HG02571 (cell line): Measurements from ENCODE around the gene LALBA.
"Not testable (repeated sequence)": the region's sequence is repeated elsewhere in the genome, so short reads cannot be mapped to it uniquely, and the experiment has no call there.

Experiments used
- ATAC-seq: cut with Tn5 transposase; IDR thresholded peaks from one replicate; pipeline ENCODE4 v1.9.1; 2021; ENCODE audit warnings: mild to moderate bottlenecking, moderate library complexity; ENCODE audit not compliant: unreplicated experiment

LALBA gene

DNA sequence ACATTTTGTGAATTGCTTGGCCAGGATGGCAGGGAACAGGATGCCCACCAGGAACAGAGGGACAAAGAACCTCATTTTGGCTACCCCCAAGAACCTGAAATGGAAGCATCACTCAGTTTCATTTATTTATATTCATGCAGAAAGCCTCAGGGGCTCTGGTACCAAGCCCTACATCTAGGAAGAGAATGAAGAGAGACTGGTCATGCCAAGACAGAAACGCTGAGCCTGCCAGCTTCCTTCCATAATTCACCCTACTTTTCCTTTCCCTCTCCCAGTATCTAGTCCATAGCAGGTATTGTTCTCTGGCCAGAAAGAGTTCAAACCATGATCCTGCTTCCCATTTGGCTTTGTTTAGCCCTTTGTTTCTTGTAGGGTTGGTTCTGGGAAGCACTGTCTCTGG lies at the start of gene LALBA:
TSS of gene LALBA (minus strand) at position 101 of the 400 bp plus-strand sequence. CDS start at position 75, 26 bp downstream.
- ATAC-seq, result no peak

GRCh38 chr12:48618541-48618940 lies 48.7 kb upstream of the LALBA start:
- peak; percentile 62 for ATAC-seq

GRCh38 chr12:48615681-48616080 lies 45.8 kb upstream of the LALBA start:
- ATAC-seq, result no peak

- no peak for ATAC-seq
These were observed 43.5 kb upstream of the LALBA start for GRCh38 chr12:48613321-48613720.

DNA sequence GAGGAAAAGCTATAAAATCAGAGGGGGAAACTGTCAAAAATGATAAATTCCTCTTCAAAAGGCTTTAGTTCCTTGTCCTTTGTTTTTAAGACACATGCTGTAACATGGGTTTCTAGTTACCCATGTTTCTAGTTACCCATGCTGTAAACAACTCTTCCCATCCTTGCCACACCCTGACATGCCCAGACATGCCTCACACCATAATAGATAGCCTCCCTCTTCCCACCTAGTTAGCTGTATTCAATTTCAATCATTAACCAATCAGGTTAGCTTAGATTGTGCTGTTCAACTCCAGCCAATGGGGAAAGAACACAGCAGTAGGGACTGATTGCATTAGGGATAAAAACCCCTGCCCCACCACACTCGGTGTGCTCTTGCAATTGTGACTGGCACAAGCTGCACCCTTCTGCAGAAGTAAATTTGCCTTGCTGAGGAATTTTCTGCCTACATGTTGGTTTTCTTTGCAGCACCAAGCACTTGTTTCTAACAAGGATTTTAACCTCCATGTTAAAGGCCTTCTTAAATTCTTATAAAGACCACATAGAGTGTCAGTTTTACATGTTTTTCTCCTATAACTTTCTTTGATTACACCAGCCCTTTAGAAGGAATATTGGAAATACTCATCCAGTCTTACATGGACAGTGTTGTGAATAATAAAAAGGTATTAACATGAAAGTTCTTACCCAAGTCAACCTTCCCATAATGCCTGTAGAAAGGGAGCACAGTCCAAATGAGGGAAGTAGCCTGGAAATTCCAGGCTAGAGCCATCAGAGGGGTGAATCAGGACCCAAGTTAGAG lies 32.5 kb upstream of the LALBA start:
- no peak for ATAC-seq

DNA sequence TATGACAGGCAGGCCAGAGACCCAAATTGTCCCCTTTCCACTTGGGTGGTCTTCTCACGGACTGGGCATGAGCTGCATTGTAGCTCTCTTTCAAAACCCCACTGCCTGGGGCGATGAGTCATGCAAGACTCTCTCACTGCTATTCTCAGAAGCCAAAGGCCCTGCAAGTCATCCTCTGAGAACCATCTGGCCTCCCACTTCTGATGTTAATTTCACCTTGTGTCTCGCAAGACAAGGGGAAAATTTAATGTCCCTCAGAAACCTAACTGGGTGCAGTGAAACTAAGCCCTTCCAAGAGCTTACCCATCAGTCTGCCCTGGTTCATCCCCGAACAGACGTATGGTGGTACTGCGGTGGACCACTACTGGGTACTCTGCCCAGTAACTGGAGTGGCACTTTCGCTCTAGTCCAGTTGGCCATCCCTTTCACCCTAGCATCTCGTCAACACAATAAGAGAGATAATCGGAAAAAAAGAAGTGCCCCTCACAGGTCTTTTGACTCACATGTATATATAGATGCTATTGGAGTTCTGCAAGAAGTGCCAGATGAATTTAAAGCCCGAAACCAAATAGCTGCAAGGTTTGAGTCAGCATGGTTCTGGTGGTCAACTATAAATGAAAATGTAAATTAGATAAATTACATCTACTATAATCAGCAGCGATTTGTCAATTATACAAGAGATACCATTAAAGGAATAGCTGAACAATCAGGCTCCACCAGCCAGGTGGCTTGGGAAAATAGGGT lies 31.3 kb upstream of the LALBA start:
- peak; percentile 81 for ATAC-seq

DNA sequence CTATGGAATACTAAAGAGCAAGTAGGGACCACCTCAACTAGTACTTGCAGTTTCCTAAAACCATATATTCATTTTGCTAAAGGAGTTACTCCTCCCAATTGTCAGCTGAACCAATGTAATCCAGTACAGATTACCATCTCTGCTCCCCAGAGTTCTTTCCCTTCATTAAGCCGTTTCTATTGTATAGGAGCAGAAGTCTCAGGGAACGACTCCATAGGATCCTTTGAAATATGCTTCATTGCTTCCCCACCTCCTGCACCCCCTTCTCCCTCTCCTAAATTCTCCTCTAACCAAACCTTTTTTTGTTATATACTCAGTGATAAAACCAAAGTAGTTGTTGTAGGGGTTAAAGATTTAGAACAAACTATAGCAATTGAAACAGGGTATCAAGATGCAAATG lies 30.7 kb upstream of the LALBA start:
- no peak for ATAC-seq

DNA sequence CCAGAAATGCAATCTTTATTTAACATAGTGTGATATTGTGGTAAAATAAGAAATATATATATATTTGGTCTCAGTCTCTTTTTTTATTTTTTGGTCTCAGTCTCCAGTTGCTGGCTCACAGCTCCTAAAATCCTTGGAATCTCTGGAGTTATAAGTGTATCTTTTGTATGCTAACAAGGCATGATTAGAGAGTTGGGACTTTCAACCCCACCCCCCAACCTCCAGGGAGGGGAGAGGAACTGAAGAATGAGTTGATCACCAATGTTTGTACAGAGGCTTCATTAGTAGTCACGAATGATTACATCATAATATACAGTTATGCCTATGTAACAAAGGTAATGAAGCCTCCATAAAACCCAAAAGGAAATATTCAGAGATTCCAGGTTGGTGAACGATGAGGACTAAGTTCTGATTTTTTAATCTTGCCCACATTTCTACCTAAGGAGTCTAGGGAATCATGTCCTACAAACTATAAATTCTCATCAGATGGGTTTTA lies 22.8 kb upstream of the LALBA start:
- ATAC-seq, result no peak

DNA sequence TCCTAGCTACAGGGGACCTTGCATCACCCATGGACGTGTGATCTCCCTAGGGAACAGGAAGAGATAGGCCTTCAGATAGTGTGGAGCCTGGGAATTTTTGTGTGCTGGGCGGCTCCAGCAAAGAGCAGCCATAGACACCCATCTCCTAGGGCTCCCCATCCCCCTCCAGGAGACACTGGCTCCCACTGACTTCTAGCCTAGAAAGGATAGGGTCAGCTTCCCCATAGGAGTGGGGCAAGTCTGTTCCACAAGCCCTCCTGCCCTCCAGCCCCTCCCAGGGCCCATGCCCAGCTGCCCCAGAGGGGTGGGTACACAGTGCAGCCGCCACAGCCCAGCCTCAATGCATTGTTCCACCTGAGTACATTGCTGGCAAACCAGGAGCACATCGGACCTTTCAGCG lies 16.5 kb upstream of the LALBA start:
- no peak for ATAC-seq

DNA sequence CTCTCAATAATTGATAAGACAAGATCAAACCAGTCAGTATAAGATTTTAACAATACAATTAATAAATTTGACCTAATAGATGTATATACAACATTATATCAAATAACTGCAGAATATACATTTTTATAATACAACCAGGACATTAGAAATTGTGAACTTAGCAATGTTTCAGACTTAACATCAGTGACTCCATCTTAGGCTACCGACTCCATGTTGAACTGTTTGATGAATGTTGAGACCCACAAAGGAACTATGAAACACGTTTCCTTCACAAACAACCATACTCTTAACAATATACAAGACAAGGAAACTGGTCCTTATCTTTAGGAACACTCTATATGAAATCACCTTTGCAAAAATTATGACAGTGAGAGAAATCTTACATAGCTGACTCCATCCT lies 13.9 kb upstream of the LALBA start:
- ATAC-seq, result no peak

DNA sequence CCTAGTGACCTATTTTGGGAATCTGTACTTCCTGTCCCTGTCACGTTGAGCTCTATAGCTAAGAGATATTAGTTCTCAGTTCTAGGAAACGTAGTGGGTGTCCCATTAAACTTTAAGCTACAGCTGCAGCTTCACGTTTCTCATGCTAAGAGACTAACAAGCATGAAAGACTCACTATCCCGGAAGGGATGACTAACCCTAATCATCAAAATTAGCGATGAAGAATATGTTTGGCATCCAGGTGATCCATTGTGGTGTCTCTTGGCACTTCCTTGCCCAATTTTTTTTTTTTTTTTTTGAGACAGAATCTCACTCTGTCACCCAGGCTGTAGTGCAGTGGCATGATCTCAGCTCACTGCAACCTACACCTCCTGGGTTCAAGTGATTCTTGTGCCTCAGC lies 11.0 kb upstream of the LALBA start:
- no peak for ATAC-seq

GRCh38 chr12:48572326-48572725 lies 2.5 kb upstream of the LALBA start:
- no peak for ATAC-seq

DNA sequence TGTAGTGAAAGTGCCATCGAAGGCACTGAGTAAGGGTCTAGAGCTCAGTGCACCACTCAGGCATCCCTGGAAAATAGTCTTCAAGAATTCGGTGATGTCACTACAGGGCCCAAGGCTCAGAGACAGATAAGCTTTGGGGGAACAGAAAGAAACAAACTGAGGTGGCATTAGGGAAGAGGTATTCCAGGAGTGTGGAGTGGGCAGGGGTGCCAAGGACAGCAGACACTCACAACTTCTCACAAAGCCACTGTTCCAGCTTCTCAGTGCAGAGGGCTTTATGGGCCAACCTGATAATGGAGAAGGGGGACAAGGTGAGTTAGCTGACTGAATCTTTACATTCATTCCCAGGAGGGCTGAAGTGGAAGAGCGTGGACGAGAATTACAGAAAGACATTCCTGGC lies 2.1 kb downstream of the LALBA start:
- no peak for ATAC-seq

GRCh38 chr12:48557919-48558318 lies 11.9 kb downstream of the LALBA start:
- ATAC-seq, result no peak

DNA sequence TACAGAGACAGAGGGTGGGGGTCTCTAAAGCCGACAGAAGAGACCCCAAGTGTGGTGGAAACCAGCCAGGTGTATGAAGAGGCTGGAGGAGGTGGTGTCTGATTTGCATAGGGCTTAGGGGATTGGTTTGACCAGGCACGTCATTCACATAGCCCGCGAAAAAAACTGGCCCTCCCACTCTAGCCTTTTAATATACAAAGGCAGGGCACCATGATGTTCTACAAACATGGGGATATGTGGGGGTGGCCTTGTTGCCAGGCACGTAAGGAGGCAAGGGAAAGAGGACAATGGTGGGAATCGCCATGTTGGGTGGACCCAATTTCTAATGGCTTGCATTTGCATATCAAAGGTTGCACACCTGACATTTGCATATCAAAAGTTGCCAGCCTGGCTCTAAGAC lies 13.2 kb downstream of the LALBA start:
- ATAC-seq, result no peak

DNA sequence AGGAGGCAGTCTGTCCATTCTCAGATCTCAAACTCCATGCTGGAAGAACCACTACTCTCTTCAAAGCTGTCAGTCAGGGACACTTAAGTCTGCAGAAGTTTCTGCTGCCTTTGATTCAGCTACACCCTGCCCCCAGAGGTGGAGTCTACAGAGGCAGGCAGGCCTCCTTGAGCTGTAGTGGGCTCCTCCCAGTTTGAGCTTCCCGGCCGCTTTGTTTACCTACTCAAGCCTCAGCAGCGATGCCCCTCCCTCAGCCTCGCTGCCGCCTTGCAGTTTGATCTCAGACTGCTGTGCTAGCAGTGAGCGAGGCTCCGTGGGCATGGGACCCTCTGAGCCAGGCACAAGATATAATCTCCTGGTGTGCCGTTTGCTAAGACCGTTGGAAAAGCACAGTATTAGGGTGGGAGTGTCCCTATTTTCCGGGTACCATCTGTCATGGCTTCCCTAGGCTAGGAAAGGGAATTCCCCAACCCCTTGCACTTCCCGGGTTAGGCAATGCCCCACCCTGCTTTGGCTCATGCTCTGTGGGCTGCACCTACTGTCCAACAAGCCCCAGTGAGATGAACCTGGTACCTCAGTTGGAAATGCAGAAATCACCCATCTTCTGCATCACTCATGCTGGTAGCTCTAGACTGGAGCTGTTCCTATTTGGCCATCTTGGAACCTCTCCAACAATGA lies 16.0 kb downstream of the LALBA start:
- not testable (repeated sequence) for ATAC-seq

GRCh38 chr12:48551636-48552035 lies 18.2 kb downstream of the LALBA start:
- not testable (repeated sequence) for ATAC-seq

DNA sequence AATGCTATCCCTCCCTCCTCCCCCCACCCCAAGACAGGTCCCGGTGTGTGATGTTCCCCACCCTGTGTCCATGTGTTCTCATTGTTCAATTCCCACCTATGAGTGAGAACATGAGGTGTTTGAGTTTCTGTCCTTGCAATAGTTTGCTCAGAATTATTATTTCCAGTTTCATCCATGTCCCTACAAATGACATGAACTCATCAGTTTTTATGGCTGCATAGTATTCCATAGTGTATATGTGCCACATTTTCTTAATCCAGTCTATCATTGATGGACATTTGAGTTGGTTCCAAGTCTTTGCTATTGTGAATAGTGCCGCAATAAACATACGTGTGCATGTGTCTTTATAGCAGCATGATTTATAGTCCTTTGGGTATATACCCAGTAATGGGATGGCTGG lies 22.8 kb downstream of the LALBA start:
- not testable (repeated sequence) for ATAC-seq

- no peak for ATAC-seq
These were observed 23.9 kb downstream of the LALBA start for GRCh38 chr12:48545833-48546469.

DNA sequence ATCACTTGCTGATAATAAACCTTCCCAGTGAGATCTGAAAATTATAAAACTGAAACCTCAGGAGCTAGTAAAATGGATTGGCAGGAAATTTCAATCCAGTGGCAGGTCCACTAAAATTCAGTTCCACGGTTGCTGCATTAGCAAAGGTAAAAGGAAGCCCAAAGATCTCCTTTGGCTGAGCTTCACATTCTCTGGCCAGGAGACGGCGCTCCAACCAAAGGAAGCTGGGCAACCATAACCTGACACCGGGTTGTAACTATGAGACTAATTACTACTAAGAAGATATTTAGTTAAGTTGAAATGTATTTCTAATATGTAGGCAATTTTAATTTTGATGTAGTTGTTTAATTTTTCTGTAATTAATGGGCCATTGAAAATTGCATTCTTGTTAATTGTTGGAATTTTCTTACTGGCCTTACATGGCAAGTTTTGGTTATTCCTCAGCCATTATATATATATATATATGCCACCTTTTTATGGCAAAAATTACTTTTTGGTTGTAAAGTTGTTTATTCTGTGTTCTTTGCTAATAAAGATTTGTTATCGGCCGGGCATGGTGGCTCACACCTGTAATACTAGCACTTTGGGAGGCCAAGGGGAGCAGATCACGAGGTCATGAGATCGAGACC lies 27.4 kb downstream of the LALBA start:
- ATAC-seq, result no peak

DNA sequence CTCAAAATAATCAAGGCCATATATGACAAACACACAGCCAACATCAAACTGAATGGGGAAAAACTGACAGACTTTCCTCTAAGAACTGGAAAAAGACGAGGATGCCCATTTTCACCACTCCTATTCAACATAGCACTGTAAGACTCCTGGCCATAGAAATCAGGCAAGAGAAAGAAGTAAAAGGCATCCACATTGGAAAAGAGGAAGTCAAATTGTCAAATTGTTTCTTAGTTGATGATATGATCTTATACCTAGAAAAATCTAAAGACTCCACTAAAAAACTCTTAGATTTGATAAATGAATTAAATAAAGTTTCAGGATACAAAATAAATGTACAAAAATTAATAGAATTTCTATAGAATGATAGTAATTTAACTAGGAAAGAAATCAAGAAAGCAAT lies 33.2 kb downstream of the LALBA start:
- ATAC-seq, result no peak
